Esophagus muscularis mucosa (tissue), 4 donors: ENCODE data around the gene DOC2A. TPM values are rescaled to one million over a fixed set of nuclear protein-coding genes. Genes with fewer than 3 reads are reported as not detected.

Experiments used
- DNase-seq: peaks from one replicate; pipeline ENCODE4 v3.0.0-alpha.2; 2017; ENCODE audit errors: extremely low spot score
- H3K27ac ChIP-seq, 4 donors: fragments of 200-600 bp; sonication (generic); replicated peaks in 1 of 4; 1 replicate in 3 of 4; 2 replicates in 1 of 4; pipeline ENCODE4 v1.5.1; 2016 to 2019; ENCODE audit warnings: mild to moderate bottlenecking in 1 of 4
- H3K27me3 ChIP-seq, 4 donors: fragments of 200-600 bp; sonication (generic); one replicate each; pipeline versions ENCODE4 v1.5.1 to v1.6.0; 2016 to 2019
- H3K36me3 ChIP-seq, 4 donors: fragments of 200-600 bp; sonication (generic); one replicate each; pipeline ENCODE4 v1.5.1; 2016 to 2019
- H3K4me1 ChIP-seq, 4 donors: fragments of 200-600 bp; sonication (generic); one replicate each; pipeline ENCODE4 v1.5.1; 2016 to 2019
- H3K4me3 ChIP-seq, 4 donors: fragments of 200-600 bp; sonication (generic); 1 replicate in 2 of 4; 2 replicates in 2 of 4; pipeline ENCODE4 v1.5.1; 2016 to 2019; ENCODE audit warnings: mild to moderate bottlenecking in 4 of 4, moderate library complexity in 1 of 4
- H3K9me3 ChIP-seq, 4 donors: fragments of 200-600 bp; sonication (generic); 1 replicate in 3 of 4; 2 replicates in 1 of 4; pipeline ENCODE4 v1.5.1; 2016 to 2019
- EP300 ChIP-seq: sonication (generic); formaldehyde crosslinking; IDR thresholded peaks from one replicate; pipeline ENCODE4 v1.6.1; 2017; ENCODE audit warnings: antibody characterized with exemption
- POLR2A ChIP-seq: fragments of 450-650 bp; IDR thresholded peaks from one replicate; pipeline ENCODE4 v1.6.1; 2017; ENCODE audit warnings: antibody characterized with exemption, moderate library complexity, mild to moderate bottlenecking, low read depth
- POLR2AphosphoS5 ChIP-seq, 2 donors: sonication (generic); formaldehyde crosslinking; IDR thresholded peaks; one replicate each; pipeline ENCODE4 v1.6.1; 2017; ENCODE audit warnings: antibody characterized with exemption in 2 of 2
- WGBS: methylation state at CpG from one replicate; pipeline ENCODE4 v1.1.5; 2018; 5-methylcytosine and 5-hydroxymethylcytosine counted together
- intact Hi-C: fragments of 100-400 bp; cut with DNase I; formaldehyde crosslinking; loops from one replicate; pipeline ENCODE4 v1.15.1; 2023
- total RNA-seq, 4 donors: library from RNA; depleted of rRNA; stranded (reverse); fragments of >200 nt; gene quantifications; one replicate each; pipeline versions ENCODE4 v1.1.0 to v1.2.1, GENCODE V29; 2016
- TF ChIP-seq, protein P1 (sequence below), 3 experiments: fragments of 200-600 bp in 2 of 3; fragments of 450-650 bp in 1 of 3; sonication (generic) in 2 of 3; IDR thresholded peaks; one replicate each; pipeline ENCODE4 v1.5.1; 2017 to 2019; ENCODE audit warnings: antibody characterized with exemption in 3 of 3, mild to moderate bottlenecking in 2 of 3, moderate library complexity in 1 of 3

Gene DOC2A
- total RNA-seq: under 1 TPM in 2 of 4 donors, not detected in 2; 0.50 to 0.83 TPM

DNA sequence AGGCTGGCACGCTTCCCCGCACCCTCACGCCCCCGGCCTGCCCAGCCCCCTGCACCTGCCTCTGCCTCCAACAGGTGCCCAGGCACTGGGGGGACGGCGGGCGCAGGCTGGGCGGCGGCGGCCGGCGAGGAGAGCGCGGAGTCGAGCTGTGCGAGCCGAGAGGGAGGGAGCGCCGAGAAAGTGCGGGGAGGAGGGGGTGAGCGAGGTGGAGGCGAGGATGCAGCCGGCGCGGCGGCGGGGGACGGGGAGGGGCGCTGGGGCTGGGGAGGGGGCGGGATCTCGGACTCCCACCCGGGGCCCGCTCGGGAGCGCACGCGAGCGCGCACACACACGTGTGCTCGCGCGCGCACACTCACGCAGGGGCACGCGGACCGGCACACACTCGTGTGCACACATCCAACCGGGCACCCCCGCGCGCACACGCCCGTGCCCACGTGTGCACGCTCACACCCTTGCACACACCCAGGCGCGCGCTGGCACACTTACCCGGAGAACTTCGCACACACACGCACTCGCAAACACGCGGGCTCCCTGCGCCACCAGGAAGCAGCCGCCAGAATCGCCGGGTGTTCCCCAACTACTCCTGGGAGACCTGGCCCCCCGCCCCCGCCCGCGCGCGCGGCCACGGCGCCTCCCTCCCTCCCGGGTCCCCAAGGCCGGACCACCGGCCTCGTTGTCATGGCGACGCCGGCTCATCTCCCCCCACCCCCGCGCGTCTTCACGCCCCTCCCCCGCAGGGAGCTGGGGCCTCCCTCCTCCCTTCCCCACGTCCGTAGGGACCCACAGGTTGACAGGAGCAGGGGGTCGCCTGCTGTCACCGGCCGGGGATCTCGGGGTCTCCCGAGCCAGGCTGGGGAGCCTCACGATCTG, at the start of gene DOC2A:
Gene DOC2A (minus strand): TSS at position 184 of the 870 bp plus-strand sequence. CDS start 805 bp downstream, outside the sequence.
- intact Hi-C loops: no loop called here
- WGBS: under 1% methylated on average over 24 of the region's 99 CpGs
- no peak within 1 kb of the TSS for H3K27ac ChIP-seq
- H3K4me3 ChIP-seq: peak within 1 kb of the TSS; percentile 44 to 57 (median 46)
- H3K27me3 ChIP-seq: peaks cover 12 to 60% (median 35%) of the 10 kb centered on the region in 4 donors
- no peak for TF ChIP-seq POLR2A
- TF ChIP-seq EP300: no peak
- TF ChIP-seq, protein P1, sequence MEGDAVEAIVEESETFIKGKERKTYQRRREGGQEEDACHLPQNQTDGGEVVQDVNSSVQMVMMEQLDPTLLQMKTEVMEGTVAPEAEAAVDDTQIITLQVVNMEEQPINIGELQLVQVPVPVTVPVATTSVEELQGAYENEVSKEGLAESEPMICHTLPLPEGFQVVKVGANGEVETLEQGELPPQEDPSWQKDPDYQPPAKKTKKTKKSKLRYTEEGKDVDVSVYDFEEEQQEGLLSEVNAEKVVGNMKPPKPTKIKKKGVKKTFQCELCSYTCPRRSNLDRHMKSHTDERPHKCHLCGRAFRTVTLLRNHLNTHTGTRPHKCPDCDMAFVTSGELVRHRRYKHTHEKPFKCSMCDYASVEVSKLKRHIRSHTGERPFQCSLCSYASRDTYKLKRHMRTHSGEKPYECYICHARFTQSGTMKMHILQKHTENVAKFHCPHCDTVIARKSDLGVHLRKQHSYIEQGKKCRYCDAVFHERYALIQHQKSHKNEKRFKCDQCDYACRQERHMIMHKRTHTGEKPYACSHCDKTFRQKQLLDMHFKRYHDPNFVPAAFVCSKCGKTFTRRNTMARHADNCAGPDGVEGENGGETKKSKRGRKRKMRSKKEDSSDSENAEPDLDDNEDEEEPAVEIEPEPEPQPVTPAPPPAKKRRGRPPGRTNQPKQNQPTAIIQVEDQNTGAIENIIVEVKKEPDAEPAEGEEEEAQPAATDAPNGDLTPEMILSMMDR (IDR thresholded peaks at IDR 0.05): no peak
- no peak for TF ChIP-seq POLR2AphosphoS5 (IDR thresholded peaks at IDR 0.05)
- peaks cover 16 to 22% (median 20%) of the 10 kb centered on the region in 4 donors for H3K4me1 ChIP-seq
- no peaks in the 10 kb centered on the region for H3K36me3 ChIP-seq
- H3K9me3 ChIP-seq: no peaks in the 10 kb centered on the region
- DNase-seq: no peak

DNA sequence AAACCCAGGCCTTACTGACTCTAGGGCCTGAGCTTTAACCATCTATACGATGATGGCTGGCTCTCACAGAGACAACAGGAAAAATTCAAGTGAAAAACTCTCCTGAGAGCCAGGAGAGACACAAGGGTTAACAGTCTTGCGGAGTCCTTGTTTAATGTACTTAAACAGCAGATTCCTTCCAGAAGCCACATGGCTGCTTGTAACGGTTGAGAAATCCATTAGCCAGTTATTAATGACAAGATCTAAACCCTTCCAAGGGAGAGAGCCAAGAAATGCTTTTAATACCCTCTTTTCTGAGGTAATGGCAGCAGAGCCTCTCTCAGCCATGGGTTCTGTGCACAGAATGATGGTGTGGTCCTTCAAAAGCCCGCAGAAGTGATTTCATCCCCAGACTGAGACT, 49.5 kb upstream of the DOC2A start:
- no peak overlapping the region for H3K4me3 ChIP-seq
- peak overlapping the region in 3 of 4 donors; percentile 58 to 100 (median 62) for H3K27ac ChIP-seq
- no peak for TF ChIP-seq POLR2AphosphoS5 (IDR thresholded peaks at IDR 0.05)
- TF ChIP-seq, protein P1 (IDR thresholded peaks at IDR 0.05): no peak
- TF ChIP-seq EP300: no peak
- TF ChIP-seq POLR2A: no peak
- DNase-seq: no peak
- H3K4me1 ChIP-seq: peaks cover 14 to 40% (median 37%) of the 10 kb centered on the region in 4 donors
- intact Hi-C loops: no loop called here
- 43% methylated on average over 4 of the region's 4 CpGs for whole genome bisulfite sequencing
- no peaks in the 10 kb centered on the region for H3K27me3 ChIP-seq
- H3K36me3 ChIP-seq: no peaks in the 10 kb centered on the region
- H3K9me3 ChIP-seq: no peaks in the 10 kb centered on the region

DNA sequence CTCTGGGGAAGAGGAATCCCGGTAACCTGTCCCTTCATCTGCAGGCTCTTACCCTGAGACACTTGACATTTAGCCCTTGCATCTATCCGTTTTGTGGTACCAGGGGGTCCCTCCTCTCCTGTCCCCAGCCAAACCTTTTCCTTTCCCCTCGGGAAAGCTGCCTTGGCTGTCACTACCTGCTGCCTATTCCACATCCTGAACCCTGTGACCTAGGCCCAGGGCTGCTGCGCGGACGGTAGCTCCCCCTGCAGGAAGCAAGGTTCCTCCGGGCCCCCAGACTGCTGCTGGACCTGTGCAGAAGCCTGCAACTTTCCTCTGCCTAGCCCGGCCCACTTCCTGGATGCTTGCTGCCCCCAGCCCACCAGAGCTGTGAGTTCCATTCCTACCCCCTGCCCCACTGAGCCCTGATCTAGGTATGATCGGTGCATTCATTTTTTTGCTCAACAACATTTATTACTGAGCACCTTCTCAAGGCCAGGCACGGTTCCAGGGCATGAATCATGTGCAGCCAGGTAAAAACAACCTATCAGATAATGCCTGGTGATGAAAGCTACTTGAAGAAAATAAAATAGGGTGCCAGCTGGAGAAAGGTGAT, 44.2 kb upstream of the DOC2A start:
- H3K27me3 ChIP-seq: no peaks in the 10 kb centered on the region
- intact Hi-C loops: no loop called here
- no peaks in the 10 kb centered on the region for H3K36me3 ChIP-seq

DNA sequence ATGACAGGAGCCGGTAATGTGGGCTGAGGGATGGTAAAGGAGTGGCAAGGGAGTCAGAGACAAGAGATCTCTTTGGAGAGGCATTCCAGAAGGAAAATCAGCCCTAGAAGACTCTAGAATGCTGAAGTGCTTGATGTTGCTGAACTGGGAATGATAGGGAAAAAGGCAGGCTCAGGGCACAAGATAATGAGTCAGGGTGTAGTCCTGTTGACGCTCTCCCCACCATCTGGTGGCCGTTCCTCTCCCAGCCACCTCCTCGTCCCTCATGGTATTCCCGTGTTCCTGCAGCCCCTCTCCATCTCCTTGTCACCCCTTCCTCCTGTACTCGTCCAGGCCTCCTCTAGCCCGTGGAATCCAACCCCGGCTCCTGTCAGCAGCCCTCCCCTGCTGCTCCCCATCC, 43.6 kb upstream of the DOC2A start:
- intact Hi-C loops: no loop called here
- H3K27me3 ChIP-seq: no peaks in the 10 kb centered on the region
- TF ChIP-seq EP300 (no peak), POLR2AphosphoS5 (IDR thresholded peaks at IDR 0.05) (no peak), POLR2A (no peak)
- peaks cover 9 to 25% (median 16%) of the 10 kb centered on the region in 4 donors for H3K4me1 ChIP-seq
- 80% methylated on average over 8 of the region's 8 CpGs for WGBS
- no peak overlapping the region for H3K4me3 ChIP-seq
- H3K27ac ChIP-seq: no peak overlapping the region
- no peak for DNase-seq
- H3K9me3 ChIP-seq: no peaks in the 10 kb centered on the region
- no peaks in the 10 kb centered on the region for H3K36me3 ChIP-seq

More for the DNA sequence above, 44.2 kb upstream of the DOC2A start:
- Histone ChIP-seq H3K27ac (no peak overlapping the region), H3K4me3 (no peak overlapping the region), H3K4me1 (peaks cover 9 to 30% (median 19%) of the 10 kb centered on the region in 4 donors), H3K9me3 (no peaks in the 10 kb centered on the region)
- WGBS: 58% methylated on average over 6 of the region's 10 CpGs
- TF ChIP-seq, protein P1 (IDR thresholded peaks at IDR 0.05): peak in 1 of 3 experiments; percentile 25
- TF ChIP-seq EP300: no peak
- DNase-seq: no peak

DNA sequence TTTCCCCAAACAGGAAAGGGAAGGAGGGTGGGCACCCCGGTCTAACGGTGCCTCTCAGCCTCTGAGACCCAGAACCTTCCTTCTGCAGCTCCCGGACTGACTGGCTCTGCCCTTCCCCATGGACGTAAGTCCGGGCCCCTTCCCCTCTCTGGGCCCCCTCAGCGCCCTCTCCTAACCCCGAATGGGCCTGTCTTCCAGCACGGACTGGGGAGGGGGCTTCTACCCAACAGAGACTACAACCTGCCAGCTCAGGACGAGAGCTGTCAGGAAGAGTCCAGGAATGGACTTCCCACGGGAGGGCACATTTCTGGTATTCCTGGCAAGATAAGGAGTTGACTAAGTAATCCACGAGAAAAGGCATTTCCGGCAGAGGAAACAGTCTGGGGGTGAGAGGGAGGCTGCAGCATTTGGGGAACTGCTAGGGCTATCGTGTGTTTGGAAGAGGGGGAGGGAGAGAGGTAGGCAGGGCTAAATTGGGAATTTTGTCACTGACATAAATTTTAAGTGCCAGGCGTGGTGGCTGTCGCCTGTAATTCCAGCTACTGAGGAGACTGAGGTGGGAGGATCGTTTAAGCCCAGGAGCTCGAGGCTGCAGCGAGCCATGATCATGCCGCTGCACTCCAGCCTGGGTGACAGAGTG, 42.7 kb upstream of the DOC2A start:
- TF ChIP-seq POLR2A (no peak), EP300 (no peak), POLR2AphosphoS5 (IDR thresholded peaks at IDR 0.05) (no peak)
- TF ChIP-seq, protein P1 (IDR thresholded peaks at IDR 0.05): no peak
- intact Hi-C loops: no loop called here
- no peaks in the 10 kb centered on the region for H3K36me3 ChIP-seq
- peak overlapping the region; percentile 47 to 60 (median 57) for H3K27ac ChIP-seq
- H3K27me3 ChIP-seq: no peaks in the 10 kb centered on the region
- H3K4me1 ChIP-seq: peaks cover 9 to 25% (median 16%) of the 10 kb centered on the region in 4 donors
- peak overlapping the region; percentile 71 to 89 (median 76) for H3K4me3 ChIP-seq
- DNase-seq: no peak
- H3K9me3 ChIP-seq: no peaks in the 10 kb centered on the region
- WGBS: 6% methylated on average over 15 of the region's 19 CpGs
